NB4 (cell line): ENCODE measurements around the gene ZNF732.

Source experiments
- MYC ChIP-seq: IDR thresholded peaks from 2 replicates; pipeline ENCODE4 v1.6.1; 2011; ENCODE audit warnings: low read depth, low read length
- POLR2A ChIP-seq: IDR thresholded peaks from 2 replicates; pipeline ENCODE4 v1.6.1; 2011; ENCODE audit warnings: mild to moderate bottlenecking; ENCODE audit not compliant: insufficient read length; ENCODE audit errors: extremely low read depth
- TF ChIP-seq, protein P1 (sequence below): IDR thresholded peaks from one replicate; pipeline ENCODE4 v1.5.1; 2012; ENCODE audit warnings: low read depth, low read length
- TF ChIP-seq, protein P2 (sequence below): IDR thresholded peaks from 2 replicates; pipeline ENCODE4 v1.6.1; 2011; ENCODE audit warnings: low read depth, low read length

DNA sequence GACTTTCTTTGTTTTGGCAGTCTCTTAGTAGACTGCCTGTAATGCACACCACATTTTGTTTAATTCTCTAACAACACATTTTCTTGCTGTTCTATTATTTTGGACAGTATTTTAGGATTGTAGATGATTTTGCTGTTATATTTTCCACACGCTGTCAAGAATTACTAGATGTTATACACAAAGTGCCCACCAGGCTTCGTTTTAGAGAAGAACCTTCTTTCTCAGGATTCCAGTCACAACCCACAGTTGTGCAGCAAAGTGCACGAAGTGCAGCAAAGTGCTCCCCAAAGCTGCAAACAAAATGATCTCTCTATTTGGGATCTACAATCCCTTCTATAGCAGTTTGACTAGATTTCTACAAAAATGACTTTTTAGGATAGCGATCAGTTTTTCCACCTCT, 34.7 kb upstream of the ZNF732 start:
- TF ChIP-seq, protein P1, sequence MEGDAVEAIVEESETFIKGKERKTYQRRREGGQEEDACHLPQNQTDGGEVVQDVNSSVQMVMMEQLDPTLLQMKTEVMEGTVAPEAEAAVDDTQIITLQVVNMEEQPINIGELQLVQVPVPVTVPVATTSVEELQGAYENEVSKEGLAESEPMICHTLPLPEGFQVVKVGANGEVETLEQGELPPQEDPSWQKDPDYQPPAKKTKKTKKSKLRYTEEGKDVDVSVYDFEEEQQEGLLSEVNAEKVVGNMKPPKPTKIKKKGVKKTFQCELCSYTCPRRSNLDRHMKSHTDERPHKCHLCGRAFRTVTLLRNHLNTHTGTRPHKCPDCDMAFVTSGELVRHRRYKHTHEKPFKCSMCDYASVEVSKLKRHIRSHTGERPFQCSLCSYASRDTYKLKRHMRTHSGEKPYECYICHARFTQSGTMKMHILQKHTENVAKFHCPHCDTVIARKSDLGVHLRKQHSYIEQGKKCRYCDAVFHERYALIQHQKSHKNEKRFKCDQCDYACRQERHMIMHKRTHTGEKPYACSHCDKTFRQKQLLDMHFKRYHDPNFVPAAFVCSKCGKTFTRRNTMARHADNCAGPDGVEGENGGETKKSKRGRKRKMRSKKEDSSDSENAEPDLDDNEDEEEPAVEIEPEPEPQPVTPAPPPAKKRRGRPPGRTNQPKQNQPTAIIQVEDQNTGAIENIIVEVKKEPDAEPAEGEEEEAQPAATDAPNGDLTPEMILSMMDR = no peak
- TF ChIP-seq MYC (no peak), POLR2A (no peak)
- TF ChIP-seq, protein P2, sequence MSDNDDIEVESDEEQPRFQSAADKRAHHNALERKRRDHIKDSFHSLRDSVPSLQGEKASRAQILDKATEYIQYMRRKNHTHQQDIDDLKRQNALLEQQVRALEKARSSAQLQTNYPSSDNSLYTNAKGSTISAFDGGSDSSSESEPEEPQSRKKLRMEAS = no peak
